Duodenal mucosa (tissue), 2 donors: ENCODE data around the gene INPP5D.

ENCODE experiments used
- H3K27ac ChIP-seq: one replicate; pipeline ENCODE4 v1.7.0; 2013; ENCODE audit warnings: low read depth, low read length
- H3K27me3 ChIP-seq, 2 donors: one replicate each; pipeline ENCODE4 v1.7.0; 2013; ENCODE audit warnings: low read length in 2 of 2, control low read depth in 1 of 2; ENCODE audit not compliant: insufficient read depth in 2 of 2, control insufficient read depth in 1 of 2
- H3K36me3 ChIP-seq, 2 donors: one replicate each; pipeline ENCODE4 v1.7.0; 2013; ENCODE audit warnings: low read length in 2 of 2, control low read depth in 1 of 2; ENCODE audit not compliant: insufficient read depth in 2 of 2, control insufficient read depth in 1 of 2
- H3K4me1 ChIP-seq, 2 donors: one replicate each; pipeline ENCODE4 v1.7.0; 2013; ENCODE audit warnings: low read length in 2 of 2, control low read depth in 1 of 2; ENCODE audit not compliant: insufficient read depth in 2 of 2, control insufficient read depth in 1 of 2
- H3K4me3 ChIP-seq, 2 donors: one replicate each; pipeline ENCODE4 v1.7.0; 2013; ENCODE audit warnings: low read length in 2 of 2, low read depth in 1 of 2
- H3K9ac ChIP-seq, 2 donors: one replicate each; pipeline ENCODE4 v1.7.0; 2013; ENCODE audit warnings: low read length in 2 of 2, low read depth in 1 of 2
- H3K9me3 ChIP-seq, 2 donors: one replicate each; pipeline ENCODE4 v1.7.0; 2013; ENCODE audit warnings: low read length in 2 of 2, control low read depth in 1 of 2; ENCODE audit not compliant: control insufficient read depth in 1 of 2

Gene INPP5D

DNA sequence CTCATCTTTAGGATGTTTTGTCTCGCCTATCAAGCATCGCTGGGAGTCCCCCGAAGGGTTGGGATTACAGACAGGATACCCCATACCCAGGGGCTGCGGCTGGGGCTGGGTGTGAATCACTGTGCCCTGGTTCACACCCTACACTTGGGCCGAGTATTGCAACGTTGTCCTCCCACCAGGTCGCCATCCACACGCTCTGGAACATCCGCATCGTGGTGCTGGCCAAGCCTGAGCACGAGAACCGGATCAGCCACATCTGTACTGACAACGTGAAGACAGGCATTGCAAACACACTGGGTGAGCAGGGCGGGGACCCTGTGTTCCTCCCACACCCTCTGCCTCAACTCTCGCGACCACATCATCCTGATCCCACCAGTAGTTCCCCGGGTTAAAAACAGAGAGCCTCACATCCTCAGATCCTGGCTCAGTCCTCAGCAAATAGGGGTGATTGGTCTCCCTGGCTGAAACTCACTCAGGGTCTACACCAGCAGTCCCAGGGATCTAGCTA, 104.0 kb downstream of the INPP5D start:
- Histone ChIP-seq H3K4me1 (peaks cover 15 to 18% of the 10 kb centered on the region in 2 donors), H3K27ac (no peak overlapping the region), H3K27me3 (no peaks in the 10 kb centered on the region), H3K36me3 (peaks cover 0 to 31% of the 10 kb centered on the region in 2 donors), H3K4me3 (no peak overlapping the region), H3K9me3 (no peaks in the 10 kb centered on the region), H3K9ac (no peak overlapping the region)

DNA sequence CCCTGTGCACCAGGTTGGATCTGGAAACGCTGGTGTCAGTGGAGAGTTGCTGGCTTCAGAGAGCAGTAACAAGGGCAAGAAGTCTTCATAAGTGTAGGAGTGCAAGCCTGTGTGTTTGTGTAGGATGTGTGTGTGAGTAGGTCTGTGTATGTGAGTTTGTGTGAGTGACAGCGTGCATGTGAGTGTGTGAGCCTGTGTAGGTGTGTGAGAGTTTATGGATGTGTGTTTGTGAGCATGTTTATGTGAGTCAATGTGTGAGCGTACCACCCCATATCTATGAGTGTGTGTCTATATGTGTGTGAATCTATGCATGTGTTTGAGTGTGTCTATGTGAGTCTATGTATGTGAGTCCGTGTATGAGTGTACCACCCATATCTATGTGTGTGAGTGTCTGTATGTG, 104.8 kb downstream of the INPP5D start:
- Histone ChIP-seq H3K4me1 (peaks cover 15 to 18% of the 10 kb centered on the region in 2 donors), H3K9me3 (no peaks in the 10 kb centered on the region), H3K4me3 (no peak overlapping the region), H3K9ac (no peak overlapping the region), H3K27me3 (no peaks in the 10 kb centered on the region), H3K27ac (no peak overlapping the region), H3K36me3 (peaks cover 2 to 33% of the 10 kb centered on the region in 2 donors)

DNA sequence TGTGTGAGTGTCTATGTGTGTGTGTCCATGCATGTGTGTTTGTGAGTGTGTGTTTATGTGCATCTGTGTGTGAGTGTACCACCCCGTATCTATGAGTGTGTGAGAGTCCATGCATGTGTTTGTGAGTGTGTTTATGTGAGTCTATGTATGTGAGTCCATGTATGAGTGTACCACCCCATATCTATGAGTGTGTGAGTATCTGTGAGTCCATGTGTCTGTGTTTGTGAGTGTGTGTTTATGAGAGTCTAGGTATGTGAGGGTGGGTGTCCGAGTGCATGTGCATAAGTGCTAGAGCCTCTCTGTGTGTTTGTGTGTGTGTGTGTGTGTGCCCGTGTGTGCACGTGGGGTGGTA, 105.4 kb downstream of the INPP5D start:
- Histone ChIP-seq H3K9ac (no peak overlapping the region), H3K4me1 (peaks cover 15 to 18% of the 10 kb centered on the region in 2 donors), H3K27me3 (no peaks in the 10 kb centered on the region), H3K36me3 (peaks cover 2 to 34% of the 10 kb centered on the region in 2 donors), H3K27ac (no peak overlapping the region), H3K9me3 (no peaks in the 10 kb centered on the region), H3K4me3 (no peak overlapping the region)

DNA sequence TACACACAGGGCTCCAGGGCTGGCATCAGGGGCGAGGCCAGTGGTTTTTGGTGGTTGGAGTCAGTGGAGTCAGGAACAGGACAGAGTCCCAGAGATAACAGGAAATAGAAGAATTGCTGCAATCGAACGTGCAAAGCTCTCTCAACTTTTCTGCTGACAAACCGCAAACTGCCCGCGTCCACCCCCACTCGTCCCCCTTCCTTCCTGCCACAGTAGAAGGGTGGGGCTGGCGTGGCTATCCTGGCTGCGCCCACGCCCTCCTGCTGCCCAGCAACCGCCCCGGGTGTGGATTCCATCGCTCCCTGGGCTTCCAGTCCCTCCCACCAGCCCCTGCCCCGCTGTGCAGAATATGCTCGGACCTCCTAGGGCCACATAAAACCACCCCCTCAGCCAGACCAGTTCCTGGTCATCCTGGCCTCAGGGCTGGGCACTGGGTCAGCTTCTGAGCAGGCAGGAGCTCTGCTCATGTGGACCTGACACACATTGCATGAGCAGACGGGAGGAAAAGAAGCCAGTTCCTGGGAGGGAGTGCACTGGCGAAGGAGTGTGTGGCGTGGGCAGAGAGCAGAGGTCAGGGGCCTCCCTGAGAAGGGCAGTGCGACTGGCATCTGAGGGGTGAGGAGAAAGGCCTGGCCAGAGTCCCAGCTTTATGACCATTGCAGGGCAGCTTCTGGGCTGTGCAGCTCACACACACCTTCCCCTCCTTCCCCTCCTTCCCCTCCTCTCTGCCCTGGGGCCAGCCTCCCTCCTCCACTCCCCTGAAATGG, 105.9 kb downstream of the INPP5D start:
- Histone ChIP-seq H3K9ac (no peak overlapping the region), H3K4me3 (peak overlapping the region; percentile 9 to 15), H3K4me1 (peaks cover 15 to 18% of the 10 kb centered on the region in 2 donors), H3K27me3 (no peaks in the 10 kb centered on the region), H3K36me3 (peaks cover 2 to 38% of the 10 kb centered on the region in 2 donors), H3K9me3 (no peaks in the 10 kb centered on the region), H3K27ac (no peak overlapping the region)

DNA sequence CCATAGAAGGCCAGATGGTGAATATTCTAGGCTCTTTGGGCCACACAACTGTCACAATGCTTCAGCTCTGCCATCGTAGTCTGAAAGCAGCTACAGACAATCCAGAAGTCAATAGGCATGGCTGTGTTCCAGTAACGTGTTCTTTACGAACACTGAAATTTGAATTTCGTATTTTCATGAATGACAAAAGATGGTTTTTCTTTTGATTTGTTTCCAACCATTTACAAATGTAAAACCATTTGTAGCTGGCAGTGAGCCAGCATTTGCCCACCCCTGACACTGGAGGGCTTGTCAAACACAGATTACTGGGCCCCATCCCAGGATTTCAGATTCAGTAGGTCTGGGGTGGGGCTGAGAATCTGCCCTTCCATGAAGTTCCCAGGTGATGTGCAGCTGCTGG, 108.3 kb downstream of the INPP5D start:
- no peak overlapping the region for H3K9ac ChIP-seq
- H3K36me3 ChIP-seq, result peaks cover 2 to 33% of the 10 kb centered on the region in 2 donors

DNA sequence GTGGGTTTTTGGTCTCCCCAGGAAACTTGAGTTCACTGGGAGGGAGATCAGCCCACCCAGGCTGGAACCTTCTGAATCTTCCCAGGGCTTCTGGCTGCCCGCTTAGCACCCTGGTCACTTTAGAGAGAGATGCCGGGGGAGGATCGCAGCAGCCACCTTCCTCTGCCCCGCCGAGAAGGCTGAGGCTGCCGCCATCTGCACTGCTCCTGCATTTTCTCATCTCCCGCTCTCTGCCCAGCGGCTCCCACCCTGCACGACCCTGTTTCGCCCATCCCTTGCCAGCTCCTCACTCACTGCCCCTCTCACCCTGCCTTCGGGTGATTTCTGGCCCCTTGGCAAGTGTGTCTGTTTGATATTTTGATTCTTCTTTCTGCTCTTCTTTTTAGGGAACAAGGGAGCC, 108.8 kb downstream of the INPP5D start:
- no peak overlapping the region for H3K27ac ChIP-seq
- no peaks in the 10 kb centered on the region for H3K9me3 ChIP-seq
- H3K4me3 ChIP-seq, result no peak overlapping the region
- no peaks in the 10 kb centered on the region for H3K27me3 ChIP-seq
- peaks cover 2 to 32% of the 10 kb centered on the region in 2 donors for H3K36me3 ChIP-seq
- no peak overlapping the region for H3K9ac ChIP-seq
- peaks cover 15 to 18% of the 10 kb centered on the region in 2 donors for H3K4me1 ChIP-seq

More for the DNA sequence above, 108.3 kb downstream of the INPP5D start:
- Histone ChIP-seq H3K4me3 (no peak overlapping the region), H3K27ac (no peak overlapping the region), H3K4me1 (peaks cover 15 to 18% of the 10 kb centered on the region in 2 donors), H3K9me3 (no peaks in the 10 kb centered on the region), H3K27me3 (no peaks in the 10 kb centered on the region)

DNA sequence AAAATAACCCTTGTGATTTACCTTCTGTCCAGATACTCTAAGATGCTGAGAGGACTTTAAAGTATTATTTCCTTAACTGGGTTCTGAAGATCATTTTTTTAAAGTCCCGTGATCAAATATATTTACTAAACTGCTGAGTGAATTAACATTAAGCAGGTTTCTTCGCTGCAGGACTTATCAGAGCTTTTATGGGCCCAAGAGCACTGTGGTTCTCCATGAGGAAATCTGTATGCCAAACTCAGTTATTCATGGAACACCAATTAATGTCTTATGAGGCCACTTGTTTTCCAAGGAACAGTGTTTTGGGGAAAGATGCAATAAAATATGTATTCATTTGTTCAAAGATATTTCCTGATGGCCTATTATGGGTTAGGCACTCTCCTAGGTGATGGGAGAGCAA, 111.2 kb downstream of the INPP5D start:
- Histone ChIP-seq H3K27me3 (no peaks in the 10 kb centered on the region), H3K36me3 (peaks cover 2 to 26% of the 10 kb centered on the region in 2 donors)

DNA sequence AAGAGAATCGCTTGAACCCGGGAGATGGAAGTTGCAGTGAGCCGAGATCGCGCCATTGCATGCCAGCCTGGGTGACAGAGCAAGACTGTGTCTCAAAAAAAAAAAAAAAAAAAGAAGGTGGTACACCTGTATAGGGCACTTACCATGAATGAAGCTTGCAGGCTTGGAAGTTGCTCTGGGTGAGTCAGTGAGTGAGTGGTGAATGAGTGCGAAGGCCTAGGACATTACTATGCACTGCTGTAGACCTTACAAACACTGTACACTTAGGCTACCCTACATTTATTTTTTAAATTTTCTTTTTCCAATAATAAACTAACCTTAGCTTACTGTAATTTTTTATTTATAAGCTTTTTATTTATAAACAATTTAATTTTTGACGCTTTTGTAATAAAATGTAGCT, 113.0 kb downstream of the INPP5D start:
- Histone ChIP-seq H3K4me1 (no peaks in the 10 kb centered on the region), H3K4me3 (no peak overlapping the region), H3K36me3 (peaks cover 2 to 26% of the 10 kb centered on the region in 2 donors), H3K9ac (no peak overlapping the region), H3K27me3 (no peaks in the 10 kb centered on the region), H3K27ac (no peak overlapping the region), H3K9me3 (no peaks in the 10 kb centered on the region)

More for the DNA sequence above, 111.2 kb downstream of the INPP5D start:
- Histone ChIP-seq H3K4me1 (peaks cover 2 to 3% of the 10 kb centered on the region in 2 donors), H3K4me3 (no peak overlapping the region), H3K27ac (no peak overlapping the region), H3K9me3 (no peaks in the 10 kb centered on the region), H3K9ac (no peak overlapping the region)

DNA sequence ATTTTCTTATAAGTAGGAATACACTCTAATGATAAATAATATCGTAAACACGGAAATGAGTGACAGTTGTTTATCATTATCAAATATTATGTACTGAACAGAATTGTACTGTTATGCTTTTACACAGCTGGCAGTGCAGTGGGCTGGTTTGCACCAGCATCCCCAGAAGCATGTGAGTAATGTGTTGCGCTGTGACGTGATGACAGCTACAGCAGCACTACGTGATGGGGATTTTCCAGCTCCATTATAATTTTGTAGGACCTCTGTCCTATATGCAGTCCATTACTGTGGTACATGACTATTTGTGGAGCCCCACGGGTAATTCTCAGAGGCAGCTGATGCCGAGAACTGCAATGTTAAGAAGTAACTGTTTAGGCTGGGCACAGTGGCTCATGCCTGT, 114.0 kb downstream of the INPP5D start:
- Histone ChIP-seq H3K36me3 (peaks cover 2 to 33% of the 10 kb centered on the region in 2 donors), H3K27me3 (no peaks in the 10 kb centered on the region), H3K9me3 (no peaks in the 10 kb centered on the region), H3K4me1 (no peaks in the 10 kb centered on the region), H3K9ac (no peak overlapping the region), H3K4me3 (no peak overlapping the region), H3K27ac (no peak overlapping the region)

DNA sequence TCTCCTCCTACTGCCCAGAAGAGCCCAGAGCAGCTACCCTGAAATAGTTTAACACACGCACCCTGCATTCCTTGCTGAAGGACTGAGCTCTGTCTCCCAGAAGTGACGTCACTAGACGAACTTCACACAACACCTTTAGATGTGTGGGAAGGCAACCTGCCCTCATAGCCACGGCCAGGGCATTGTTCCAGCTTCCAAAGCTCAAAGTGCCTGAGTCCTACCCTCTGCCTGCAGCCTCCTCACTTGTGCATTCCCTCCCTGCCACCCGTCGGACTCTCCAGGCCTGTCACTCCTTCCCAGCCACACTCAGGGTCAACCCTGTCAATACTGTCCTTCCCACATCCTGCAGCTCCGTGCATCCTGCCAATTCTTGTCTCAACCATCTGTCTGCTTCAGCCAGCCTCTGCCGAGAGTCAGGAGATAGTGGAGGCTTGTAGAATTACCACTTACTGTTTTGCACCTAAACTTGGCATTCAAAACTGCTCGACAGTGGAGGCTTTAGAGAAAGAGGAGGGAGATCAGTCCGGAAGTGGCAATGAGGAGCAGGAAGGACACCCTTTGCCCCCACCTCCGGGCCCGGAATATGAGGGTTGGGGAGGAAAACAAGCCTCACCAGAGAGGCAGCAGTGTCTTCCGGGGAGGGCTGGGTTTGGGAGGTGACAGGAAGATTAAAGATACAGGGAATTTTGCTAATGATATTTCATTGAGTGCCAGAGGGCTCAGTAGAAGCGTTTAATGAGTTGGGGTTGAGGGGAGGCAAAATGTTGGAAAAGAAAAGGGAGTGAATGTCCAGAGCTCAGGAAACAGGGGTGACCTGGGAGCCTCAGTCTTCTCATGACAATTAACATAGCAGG, 119.1 kb downstream of the INPP5D start:
- no peaks in the 10 kb centered on the region for H3K27me3 ChIP-seq
- H3K9me3 ChIP-seq, result no peaks in the 10 kb centered on the region
- peaks cover 0 to 26% of the 10 kb centered on the region in 2 donors for H3K36me3 ChIP-seq
- H3K9ac ChIP-seq, result no peak overlapping the region
- H3K4me1 ChIP-seq, result no peaks in the 10 kb centered on the region
- no peak overlapping the region for H3K4me3 ChIP-seq
- H3K27ac ChIP-seq, result no peak overlapping the region
